ENCODE results near the gene APIP.

DNA sequence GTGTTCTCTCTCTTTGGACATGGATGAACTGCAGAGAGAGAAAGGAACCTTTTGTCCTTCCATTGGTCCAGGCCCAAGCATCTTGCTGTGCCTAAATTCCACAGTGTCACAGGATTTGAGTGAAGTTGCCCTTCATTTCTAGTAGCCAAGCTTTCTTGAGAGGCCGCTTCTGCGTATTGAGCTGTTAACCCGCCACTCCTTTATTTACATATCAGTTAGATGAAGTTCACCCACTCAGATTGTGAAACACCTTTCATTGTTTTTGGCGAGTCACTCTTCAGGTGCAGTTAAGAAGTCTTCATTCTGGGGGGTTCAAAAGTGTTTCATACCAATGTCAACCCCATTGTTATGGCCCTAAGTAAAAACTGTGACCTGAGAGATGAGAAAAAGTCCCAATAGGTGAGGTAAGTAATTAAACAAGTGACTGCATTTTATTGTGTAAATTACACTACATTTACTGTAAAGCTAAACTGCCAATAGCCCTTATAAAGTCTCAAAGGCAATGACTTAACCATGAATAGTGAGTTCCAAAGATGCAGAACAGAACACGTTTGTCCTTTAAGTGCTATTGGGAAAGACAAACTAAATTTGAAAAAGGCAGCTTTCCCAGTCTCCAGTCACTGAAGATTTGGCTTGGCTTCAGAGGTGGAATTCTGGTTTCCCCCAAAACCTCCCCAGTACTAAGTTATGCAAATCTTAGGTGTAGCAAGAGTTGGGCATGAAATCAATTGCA lies 61.0 kb downstream of the APIP start:
- TF ChIP-seq, protein P1, sequence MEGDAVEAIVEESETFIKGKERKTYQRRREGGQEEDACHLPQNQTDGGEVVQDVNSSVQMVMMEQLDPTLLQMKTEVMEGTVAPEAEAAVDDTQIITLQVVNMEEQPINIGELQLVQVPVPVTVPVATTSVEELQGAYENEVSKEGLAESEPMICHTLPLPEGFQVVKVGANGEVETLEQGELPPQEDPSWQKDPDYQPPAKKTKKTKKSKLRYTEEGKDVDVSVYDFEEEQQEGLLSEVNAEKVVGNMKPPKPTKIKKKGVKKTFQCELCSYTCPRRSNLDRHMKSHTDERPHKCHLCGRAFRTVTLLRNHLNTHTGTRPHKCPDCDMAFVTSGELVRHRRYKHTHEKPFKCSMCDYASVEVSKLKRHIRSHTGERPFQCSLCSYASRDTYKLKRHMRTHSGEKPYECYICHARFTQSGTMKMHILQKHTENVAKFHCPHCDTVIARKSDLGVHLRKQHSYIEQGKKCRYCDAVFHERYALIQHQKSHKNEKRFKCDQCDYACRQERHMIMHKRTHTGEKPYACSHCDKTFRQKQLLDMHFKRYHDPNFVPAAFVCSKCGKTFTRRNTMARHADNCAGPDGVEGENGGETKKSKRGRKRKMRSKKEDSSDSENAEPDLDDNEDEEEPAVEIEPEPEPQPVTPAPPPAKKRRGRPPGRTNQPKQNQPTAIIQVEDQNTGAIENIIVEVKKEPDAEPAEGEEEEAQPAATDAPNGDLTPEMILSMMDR (IDR thresholded peaks at IDR 0.05 in 4 of 5, conservative IDR thresholded peaks at IDR 0.05 in 1 of 5), result no peak
- TF ChIP-seq POLR2A (IDR thresholded peaks at IDR 0.05), result no peak
